WI38 (cell line): ENCODE results near the gene SPOCK3.
"Not testable (repeated sequence)": the region's sequence is repeated elsewhere in the genome, so short reads cannot be mapped to it uniquely, and the experiment has no call there.

Source experiments
- H3K4me3 ChIP-seq: 2 replicates; pipeline ENCODE4 v1.5.1; 2011; ENCODE audit warnings: low read depth, mild to moderate bottlenecking, control low read depth, low read length
- TF ChIP-seq, protein P1 (sequence below): IDR thresholded peaks from 2 replicates; pipeline ENCODE4 v1.5.1; 2012; ENCODE audit warnings: low read depth, mild to moderate bottlenecking, control low read depth, low read length

The SPOCK3 gene

DNA sequence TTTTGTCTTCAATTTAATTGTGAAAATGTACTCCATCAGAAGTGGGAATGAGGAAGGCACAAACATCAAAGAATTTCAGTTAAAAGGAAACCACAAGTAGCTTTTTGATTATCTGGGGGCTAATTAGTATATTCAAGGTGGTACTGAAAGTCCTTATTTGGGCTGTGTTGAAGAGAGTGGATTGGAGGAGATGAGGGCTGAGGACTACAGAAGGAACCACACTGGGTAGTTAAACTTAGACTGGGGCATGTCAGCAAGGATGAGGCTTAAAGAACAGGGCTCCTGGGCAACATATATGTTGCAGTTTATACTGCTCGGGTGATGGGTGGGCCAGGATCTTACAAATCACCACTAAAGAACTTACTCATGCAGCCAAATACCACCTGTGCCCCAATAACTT, 346.8 kb downstream of the SPOCK3 start:
- TF ChIP-seq, protein P1, sequence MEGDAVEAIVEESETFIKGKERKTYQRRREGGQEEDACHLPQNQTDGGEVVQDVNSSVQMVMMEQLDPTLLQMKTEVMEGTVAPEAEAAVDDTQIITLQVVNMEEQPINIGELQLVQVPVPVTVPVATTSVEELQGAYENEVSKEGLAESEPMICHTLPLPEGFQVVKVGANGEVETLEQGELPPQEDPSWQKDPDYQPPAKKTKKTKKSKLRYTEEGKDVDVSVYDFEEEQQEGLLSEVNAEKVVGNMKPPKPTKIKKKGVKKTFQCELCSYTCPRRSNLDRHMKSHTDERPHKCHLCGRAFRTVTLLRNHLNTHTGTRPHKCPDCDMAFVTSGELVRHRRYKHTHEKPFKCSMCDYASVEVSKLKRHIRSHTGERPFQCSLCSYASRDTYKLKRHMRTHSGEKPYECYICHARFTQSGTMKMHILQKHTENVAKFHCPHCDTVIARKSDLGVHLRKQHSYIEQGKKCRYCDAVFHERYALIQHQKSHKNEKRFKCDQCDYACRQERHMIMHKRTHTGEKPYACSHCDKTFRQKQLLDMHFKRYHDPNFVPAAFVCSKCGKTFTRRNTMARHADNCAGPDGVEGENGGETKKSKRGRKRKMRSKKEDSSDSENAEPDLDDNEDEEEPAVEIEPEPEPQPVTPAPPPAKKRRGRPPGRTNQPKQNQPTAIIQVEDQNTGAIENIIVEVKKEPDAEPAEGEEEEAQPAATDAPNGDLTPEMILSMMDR, result no peak
- no peak overlapping the region for H3K4me3 ChIP-seq

DNA sequence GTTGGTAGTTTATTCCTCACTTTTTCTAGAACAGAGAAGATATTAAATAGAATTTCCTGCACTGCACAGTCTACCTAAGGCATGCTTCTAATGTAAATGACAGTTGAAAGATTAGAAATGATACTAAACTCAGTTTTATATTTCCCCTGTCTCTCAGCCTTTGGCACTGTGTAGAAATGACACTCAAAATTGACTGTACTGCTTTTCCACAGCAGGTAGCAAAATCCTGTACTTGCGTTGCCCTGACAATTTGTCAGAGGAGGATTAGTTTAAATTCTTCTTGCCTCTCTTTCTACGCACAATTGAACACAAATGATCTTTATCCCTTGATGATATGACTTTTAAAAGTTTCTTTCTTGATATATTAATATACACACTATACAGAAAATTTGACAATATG, 347.6 kb downstream of the SPOCK3 start:
- TF ChIP-seq, protein P1, result no peak

DNA sequence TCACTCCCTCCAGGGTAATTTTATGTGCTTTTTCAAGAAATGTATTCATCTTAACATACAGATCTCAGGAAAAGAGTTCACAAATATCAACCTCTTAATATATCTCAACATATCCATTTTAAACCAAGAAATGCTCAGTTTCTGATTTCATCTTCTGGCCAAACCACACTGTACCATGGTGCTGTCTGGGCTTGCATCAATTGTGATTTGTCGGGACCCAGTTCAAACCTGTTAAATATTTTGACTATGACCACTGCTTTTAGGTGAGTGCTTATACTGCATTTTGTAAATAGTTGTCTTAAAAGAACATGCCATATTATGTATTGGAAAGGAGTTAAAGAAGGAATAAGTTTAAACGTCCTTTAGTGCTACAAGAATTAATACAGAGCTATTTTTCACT, 352.1 kb downstream of the SPOCK3 start:
- no peak overlapping the region for H3K4me3 ChIP-seq
- TF ChIP-seq, protein P1, result no peak

More for the DNA sequence above, 347.6 kb downstream of the SPOCK3 start:
- no peak overlapping the region for H3K4me3 ChIP-seq

DNA sequence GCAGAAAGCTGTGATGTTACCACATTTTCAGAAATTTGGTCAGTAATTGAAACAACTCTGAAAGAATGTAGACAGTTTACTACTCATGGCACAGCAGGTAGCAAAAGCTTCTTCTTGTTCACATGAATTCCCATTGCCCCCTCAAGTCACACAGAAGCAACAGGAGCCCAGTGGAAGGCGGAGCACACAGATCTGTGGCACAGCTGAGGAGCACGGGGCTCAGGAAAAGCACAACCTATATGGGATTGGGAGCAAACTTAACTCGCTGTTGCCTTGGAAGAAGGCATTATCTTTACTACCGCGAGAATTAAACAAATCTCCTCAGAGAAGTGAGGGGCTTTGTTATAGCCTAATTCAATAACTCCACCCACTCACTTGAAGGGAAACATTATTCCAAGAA, 358.5 kb downstream of the SPOCK3 start:
- TF ChIP-seq, protein P1, result no peak
- H3K4me3 ChIP-seq, result no peak overlapping the region

DNA sequence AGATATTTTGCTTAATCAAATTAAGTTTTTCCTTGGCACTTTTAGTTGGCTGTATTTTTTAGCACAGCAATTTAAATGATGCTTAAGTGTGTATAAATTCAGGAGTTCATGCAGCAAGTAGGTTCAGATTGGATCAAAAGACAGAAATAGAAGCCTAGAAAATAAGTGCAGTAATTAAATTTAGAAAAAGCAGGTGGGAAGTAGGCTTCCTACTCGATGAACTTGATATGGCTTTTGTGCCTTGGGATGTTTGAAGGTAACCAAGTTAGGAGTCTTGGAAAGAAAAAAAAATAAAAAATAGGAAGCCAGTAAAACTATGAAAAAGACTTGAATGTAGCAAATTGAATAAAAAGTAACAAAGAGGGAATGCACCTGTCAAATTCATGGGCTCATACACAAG, 372.3 kb downstream of the SPOCK3 start:
- TF ChIP-seq, protein P1, result no peak
- no peak overlapping the region for H3K4me3 ChIP-seq

DNA sequence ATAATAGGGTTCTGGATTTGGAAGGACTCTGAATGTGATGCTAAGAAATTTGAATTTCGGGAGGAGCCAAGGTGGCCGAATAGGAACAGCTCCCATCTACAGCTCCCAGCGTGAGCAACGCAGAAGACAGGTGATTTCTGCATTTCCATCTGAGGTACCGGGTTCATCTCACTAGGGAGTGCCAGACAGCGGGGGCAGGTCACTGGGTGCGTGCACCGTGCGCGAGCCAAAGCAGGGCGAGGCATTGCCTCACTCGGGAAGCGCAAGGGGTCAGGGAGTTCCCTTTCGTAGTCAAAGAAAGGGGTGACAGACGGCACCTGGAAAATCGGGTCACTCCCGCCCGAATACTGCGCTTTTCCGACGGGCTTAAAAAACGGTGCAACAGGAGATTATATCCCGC, 383.9 kb downstream of the SPOCK3 start:
- not testable (repeated sequence) for H3K4me3 ChIP-seq

DNA sequence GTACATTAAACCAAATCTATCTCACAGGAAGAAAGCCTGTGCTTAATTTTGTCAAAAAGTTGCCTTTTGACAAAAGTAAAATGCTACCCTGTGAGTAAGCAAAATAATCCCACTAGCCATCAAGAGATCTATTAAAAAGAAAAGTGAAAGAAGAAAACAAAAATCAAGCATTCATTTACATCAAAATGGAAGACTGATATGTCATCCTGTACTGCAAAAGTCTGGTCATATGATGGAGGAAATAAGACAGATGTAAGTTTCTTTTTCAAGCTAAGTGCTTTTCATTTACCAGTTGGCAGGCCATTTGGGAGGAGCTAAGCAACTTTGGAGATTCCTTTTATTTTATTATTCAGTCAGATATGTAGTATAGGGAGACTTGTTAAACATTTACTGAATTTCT, 387.4 kb downstream of the SPOCK3 start:
- TF ChIP-seq, protein P1, result no peak
- H3K4me3 ChIP-seq, result no peak overlapping the region

DNA sequence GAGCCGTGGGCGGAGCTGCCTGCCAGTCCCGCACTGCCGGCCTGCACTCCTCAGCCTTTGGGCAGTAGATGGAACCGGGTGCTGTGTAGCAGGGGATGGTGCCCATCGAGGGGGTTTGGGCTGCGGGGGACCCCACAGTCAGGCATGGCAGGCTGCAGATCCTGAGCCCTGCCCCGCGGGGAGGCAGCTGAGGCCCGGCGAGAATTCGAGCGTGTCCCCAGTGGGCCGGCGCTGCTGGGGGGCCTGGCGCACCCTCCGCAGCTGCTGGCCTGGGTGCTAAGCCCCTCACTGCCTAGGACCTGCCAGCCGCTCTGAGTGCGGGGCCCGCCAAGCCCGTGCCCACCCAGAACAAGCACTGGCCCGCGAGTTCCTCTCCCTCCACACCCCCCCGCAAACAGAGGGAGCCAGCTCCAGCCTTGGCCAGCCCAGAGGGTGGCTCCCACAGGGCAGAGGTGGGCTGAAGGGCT, 391.5 kb downstream of the SPOCK3 start:
- H3K4me3 ChIP-seq, result no peak overlapping the region
- TF ChIP-seq, protein P1, result no peak
